GM12801 (cell line): Measurements from ENCODE around the gene WDR93.

Experiments used
- TF ChIP-seq, protein P1 (sequence below): IDR thresholded peaks from one replicate; pipeline ENCODE4 v1.5.1; 2011; ENCODE audit warnings: control low read depth; ENCODE audit not compliant: insufficient read length; ENCODE audit errors: extremely low read depth

Gene WDR93

DNA sequence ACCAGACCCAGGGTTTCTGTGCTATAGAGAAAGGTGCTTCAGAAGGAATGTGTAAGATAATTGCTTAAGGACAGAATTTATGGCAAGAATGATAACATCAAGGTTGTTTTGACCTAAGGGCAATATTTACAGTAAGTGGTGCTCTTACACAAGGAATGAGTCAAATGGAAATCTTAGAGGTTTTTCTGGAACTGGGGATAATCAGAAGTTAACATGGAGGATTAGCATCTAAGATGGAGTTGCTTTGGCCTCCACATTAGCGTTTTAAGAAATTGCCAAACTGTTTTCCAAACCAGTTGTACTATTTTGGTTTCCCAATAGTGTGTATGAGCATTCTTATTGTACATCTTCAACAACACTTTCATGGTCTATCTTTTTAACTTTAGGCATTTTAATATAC lies 3.1 kb downstream of the WDR93 start:
- TF ChIP-seq, protein P1, sequence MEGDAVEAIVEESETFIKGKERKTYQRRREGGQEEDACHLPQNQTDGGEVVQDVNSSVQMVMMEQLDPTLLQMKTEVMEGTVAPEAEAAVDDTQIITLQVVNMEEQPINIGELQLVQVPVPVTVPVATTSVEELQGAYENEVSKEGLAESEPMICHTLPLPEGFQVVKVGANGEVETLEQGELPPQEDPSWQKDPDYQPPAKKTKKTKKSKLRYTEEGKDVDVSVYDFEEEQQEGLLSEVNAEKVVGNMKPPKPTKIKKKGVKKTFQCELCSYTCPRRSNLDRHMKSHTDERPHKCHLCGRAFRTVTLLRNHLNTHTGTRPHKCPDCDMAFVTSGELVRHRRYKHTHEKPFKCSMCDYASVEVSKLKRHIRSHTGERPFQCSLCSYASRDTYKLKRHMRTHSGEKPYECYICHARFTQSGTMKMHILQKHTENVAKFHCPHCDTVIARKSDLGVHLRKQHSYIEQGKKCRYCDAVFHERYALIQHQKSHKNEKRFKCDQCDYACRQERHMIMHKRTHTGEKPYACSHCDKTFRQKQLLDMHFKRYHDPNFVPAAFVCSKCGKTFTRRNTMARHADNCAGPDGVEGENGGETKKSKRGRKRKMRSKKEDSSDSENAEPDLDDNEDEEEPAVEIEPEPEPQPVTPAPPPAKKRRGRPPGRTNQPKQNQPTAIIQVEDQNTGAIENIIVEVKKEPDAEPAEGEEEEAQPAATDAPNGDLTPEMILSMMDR, result no peak

DNA sequence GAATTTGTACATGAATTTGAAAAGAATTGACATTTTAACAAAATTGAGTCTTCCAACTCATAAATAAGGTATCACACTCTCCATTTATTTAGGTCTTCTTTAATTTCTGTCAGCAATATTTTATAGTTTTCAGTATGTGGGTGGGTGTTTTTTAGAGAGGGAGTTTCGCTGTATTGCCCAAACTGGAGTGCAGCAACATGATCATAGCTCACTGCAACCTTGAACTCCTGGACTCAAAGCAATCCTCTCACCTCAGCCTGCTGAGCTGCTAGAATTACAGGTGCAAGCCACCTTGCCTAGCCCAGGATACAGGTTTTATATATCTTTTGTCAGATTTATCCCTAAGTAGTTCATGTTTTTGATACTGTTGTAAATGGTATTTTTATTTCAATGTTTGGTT lies 4.6 kb downstream of the WDR93 start:
- TF ChIP-seq, protein P1, result no peak

DNA sequence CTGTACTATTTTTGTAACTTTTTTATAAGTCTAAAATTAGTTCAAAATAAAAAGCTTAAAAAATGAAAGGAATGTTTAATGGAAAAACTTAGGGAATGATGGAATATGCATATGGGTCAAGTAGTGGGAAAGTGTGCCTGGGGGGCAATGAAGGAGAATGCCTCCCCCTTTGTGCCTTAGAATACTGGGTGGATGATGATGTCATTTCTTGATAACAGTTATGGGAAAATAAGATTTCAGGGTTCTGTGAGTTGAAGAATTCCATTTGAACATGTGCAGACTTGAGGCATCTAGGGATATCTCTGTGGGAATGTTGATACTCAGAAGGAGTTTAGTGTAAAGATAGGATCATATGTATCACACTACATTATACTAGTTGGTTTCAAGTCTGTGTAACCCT lies 13.8 kb downstream of the WDR93 start:
- TF ChIP-seq, protein P1, result no peak

- TF ChIP-seq, protein P1, result no peak
These were observed 17.0 kb downstream of the WDR93 start for GRCh38 chr15:89707577-89707976.

GRCh38 chr15:89714775-89715174 lies 24.2 kb downstream of the WDR93 start:
- TF ChIP-seq, protein P1, result no peak

DNA sequence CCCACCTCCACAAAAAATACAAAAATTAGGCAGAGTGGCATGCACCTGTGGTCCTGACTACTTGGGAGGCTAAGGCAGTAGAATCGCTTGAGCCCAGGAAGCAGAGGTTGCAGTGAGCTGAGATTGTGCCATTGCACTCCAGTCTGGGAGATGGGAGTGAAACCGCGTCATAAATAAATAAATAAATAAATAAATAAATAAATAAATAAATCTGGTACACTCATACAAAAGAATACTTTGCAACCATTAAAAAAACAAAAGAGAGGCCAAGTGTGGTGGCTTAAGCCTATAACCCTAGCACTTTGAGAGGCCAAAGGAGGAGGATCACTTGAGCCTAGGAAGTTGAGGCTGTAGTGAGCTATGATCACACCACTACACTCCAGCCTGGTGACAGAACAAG lies 32.4 kb downstream of the WDR93 start:
- TF ChIP-seq, protein P1, result no peak

- TF ChIP-seq, protein P1, result no peak
These were observed 34.0 kb downstream of the WDR93 start for GRCh38 chr15:89724621-89725020.

- TF ChIP-seq, protein P1, result no peak
These were observed 34.5 kb downstream of the WDR93 start for GRCh38 chr15:89725064-89725463.
